ENCODE results near the gene ARSG.

GRCh38 chr17:68446626-68447041, 155.3 kb downstream of the ARSG start:
- TF ChIP-seq POLR2A (IDR thresholded peaks at IDR 0.05; ENCODE audit: low read length): no peak
- peak; percentile 30 for TF ChIP-seq GATA1 (IDR thresholded peaks at IDR 0.05; ENCODE audit: low read depth, low read length)
